GM21360 (cell line): ENCODE data around the gene WDFY2.
"Not testable (repeated sequence)": the region's sequence is repeated elsewhere in the genome, so short reads cannot be mapped to it uniquely, and the experiment has no call there.

ENCODE experiments used
- ATAC-seq: cut with Tn5 transposase; IDR thresholded peaks from one replicate; pipeline ENCODE4 v1.9.1; 2021; ENCODE audit warnings: mild to moderate bottlenecking, moderate library complexity; ENCODE audit not compliant: unreplicated experiment

Gene WDFY2

GRCh38 chr13:51688937-51689662 is 104.8 kb downstream of the WDFY2 start:
- no peak for ATAC-seq

DNA sequence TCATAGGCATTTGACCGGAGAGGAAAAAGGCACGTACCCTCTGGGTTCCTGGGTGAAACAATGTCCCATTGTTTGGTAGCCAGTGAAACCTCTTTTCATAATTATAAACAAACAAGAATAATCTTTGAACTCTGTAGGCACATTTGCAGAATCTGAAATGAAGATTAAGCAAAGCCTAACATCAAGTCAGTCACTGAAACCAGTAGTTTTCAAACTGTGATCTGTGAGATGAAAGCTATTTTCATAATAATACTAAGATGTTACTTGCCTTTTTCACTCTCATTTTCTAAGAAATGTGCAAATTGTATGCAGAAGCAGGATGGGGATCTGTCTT is 105.4 kb downstream of the WDFY2 start:
- no peak for ATAC-seq

DNA sequence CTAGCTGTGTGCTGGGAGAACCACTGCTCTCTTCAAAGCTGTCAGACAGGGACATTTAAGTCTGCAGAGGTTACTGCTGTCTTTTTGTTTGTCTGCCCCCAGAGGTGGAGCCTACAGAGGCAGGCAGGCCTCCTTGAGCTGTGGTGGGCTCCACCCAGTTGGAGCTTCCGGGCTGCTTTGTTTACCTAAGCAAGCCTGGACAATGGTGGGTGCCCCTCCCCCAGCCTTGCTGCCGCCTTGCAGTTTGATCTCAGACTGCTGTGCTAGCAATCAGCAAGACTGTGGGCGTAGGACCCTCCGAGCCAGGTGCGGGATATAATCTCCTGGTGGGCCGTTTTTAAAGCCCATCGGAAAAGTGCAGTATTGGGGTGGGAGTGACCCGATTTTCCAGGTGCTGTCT is 111.4 kb downstream of the WDFY2 start:
- not testable (repeated sequence) for ATAC-seq

- no peak for ATAC-seq
Measured at GRCh38 chr13:51697181-51697580, 112.9 kb downstream of the WDFY2 start.

DNA sequence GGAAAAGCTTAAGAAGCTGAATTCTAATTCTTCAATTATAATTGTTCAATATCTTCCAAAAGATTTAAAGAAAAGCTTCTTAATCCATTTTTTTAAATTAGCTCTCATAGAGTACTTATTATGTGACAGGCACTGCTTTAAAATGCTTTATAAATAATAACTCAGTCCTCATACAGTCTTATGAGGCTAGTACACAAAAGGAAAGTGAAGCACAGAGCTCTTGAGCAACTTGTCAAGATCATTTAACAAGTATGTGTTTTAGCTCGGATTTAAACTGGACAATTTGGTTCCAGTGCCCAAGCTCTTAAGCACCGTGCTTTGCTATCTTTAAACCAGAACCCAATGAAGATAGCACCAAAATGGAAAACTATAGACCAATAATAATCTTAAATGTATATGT is 113.6 kb downstream of the WDFY2 start:
- ATAC-seq, result no peak

DNA sequence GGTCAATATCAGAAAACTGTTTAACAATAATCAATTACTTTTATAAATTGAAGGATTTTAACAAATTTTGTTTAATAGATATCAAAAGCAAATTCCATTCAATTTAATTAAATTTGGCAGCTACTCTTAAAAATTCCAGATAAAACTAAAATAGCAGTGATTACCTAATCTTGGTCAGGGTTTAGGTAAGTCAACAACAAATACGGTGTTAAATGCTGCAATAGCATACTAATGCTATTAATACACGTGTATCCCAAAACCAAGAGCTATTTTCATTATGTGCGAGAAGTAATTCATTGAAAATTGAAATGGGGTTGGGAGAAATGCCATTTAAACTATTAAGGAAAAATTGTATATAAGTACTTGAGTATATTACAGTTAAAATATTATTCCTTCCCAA is 114.1 kb downstream of the WDFY2 start:
- ATAC-seq, result no peak

DNA sequence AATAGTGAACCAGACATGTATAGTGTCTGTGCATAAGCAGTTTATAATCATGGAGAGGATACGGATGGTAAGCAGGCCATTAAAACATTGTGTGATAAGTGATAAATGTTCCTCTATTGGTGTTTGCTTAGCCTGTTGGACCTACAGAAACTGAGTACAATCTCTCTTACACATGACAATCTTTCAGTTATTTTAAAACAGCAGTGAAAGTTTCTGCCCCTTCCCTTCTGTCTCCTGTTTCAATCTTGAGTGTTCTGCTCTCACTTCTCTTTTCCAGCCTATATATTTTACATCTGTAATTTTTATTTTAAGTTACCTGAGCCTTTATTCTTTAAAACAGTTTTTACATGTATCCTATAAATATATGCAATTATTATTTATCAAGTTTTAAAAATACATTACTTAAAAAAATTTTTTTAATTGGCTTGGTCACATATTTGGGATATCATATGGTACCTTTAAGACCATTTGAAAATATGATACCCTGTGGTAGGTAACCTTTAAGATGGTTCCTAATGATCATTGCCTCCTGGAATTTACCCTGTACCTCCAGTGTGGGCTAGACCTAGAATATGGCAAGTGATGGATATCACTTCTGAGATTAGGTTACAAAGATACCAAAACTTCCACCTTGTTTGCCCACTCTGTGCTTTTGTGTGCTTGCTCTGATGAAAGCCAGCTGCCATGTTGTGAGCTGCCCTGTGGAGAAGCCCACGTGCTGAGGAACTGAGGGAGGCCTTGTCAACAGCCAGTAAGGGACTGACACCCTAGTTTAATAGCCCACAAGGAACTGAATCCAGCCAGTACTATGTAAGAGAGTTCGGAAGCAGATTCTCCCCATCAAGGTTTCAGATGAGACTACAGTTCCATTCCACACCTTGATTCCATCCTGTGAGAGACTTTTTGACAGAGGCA is 120.4 kb downstream of the WDFY2 start:
- ATAC-seq, result peak; percentile 86

GRCh38 chr13:51707461-51707860 is 123.2 kb downstream of the WDFY2 start:
- no peak for ATAC-seq

GRCh38 chr13:51713807-51714206 is 129.5 kb downstream of the WDFY2 start:
- ATAC-seq, result no peak

DNA sequence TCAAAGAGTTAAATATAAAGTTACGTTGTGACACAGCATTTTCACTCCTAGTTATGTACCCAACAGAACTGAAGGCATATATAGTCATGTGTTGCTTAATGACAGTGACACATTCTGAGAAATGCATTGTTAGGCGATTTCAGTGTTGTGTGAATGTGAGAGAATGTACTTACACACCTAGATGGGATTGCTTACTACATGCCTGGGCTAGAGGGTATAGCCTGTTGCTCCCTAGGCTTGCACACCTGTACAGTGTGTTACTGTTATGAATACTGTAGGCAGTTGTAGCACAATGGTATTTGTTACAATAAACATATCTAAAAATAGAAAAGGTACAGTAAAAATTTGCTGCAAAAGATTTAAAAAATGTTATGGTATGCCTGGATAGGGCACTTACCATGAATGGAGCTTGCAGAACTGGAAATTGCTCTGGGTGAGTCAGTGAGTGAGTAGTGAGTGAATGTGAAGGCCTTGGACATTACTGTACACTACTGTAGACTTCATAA is 130.5 kb downstream of the WDFY2 start:
- ATAC-seq, result peak; percentile 93

- ATAC-seq, result no peak
Measured at GRCh38 chr13:51715613-51716012, 131.4 kb downstream of the WDFY2 start.

DNA sequence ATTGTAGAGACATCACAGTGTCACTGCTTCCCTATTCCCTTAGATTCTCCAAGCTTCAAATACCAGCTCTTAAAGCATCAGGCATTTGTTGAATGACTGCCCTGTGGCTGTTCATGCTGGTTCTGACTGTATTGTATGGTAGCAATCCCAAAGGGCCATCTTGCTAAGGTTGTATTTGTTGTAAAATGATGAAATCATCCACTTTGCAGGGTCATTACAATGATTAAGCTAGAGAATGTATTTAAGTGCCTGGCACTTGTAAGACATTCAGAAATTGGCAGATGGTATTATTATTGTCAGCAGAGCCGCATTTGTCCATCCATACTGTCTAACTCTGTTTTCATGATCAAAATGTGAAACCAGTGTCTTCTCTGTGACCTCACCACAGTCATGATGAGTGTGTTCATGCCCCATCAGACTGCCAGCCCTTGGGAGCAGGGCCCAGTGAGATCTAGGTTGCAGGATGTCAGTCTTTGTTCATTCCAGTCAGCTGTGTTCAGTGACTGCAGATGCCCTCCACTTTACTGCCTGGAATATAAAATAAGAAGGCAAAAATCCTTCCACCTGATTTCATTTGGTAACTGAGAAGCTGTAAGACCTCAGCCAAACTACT is 133.6 kb downstream of the WDFY2 start:
- no peak for ATAC-seq

DNA sequence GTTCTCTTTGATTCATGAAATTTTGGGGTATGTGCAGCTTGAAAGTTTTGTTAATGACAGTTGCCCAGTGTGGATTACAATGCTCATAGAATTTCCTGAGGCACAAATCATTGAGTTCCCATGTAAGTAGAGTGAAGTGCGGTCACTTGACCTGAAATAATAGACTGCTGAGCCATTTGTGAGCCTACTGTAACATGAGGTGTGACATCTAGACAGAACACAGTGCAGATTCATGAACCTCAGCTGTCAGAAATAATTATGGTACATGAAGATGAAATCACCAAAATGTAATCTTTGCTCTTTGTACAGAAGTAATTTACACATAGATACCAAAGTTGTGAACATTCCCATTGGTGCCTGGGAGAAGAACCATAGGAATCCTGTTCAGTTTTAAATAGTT is 135.1 kb downstream of the WDFY2 start:
- no peak for ATAC-seq

DNA sequence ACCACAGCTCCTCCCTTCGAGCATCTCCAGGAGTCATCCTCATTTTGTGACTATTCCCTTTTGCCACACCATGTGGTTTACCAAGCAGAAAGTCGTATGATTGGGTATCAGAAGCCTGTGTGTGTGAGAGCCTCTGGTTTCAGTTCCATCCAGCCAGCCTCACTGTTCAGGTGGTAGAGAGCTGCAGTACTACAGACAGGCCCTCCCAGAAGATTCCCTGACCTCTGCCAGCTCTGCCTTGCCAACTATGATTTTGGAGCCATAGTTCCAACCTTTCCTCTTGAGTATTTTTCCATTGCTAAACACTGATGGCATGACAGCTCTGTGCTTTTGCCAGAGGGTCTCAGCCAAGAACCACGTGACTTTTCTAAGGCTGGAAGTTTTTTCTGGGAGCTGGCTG is 137.2 kb downstream of the WDFY2 start:
- ATAC-seq, result peak; percentile 97

DNA sequence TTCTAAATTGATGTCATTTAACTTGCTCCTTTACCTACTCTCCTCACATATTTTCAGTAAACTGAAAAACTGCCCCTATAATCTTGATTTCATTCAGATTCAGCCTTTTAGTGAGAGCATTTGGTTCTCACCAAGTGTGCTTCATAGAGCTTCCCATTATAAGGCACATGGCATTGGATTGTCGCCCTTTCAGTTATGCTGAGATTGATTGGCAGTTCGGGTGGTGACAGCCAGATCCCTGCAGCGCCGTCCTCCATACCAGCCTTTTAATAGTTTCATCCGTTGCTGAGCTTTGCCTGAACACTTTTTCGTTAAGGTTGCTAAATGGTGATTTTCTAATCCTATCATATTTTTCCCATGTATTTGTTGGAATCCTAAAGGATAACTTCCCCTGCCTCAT is 139.3 kb downstream of the WDFY2 start:
- no peak for ATAC-seq

DNA sequence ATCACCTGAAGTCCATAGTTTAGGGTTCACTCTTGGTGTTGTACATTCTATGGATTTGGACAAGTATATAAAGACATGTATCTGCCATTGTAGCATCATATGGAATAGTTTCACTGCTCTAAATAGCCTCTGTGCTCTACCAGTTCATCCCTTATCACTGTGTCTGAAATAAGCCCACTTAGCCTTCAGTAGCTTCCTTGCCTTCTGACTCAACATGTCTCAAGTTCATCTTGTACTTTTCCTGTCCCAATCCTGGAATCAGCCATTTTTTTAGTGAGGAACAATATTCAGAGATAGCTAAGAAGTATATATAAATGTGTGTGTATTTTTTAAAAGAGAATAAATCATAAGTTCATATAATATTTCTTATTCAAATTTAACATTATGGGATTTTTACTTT is 140.5 kb downstream of the WDFY2 start:
- no peak for ATAC-seq

DNA sequence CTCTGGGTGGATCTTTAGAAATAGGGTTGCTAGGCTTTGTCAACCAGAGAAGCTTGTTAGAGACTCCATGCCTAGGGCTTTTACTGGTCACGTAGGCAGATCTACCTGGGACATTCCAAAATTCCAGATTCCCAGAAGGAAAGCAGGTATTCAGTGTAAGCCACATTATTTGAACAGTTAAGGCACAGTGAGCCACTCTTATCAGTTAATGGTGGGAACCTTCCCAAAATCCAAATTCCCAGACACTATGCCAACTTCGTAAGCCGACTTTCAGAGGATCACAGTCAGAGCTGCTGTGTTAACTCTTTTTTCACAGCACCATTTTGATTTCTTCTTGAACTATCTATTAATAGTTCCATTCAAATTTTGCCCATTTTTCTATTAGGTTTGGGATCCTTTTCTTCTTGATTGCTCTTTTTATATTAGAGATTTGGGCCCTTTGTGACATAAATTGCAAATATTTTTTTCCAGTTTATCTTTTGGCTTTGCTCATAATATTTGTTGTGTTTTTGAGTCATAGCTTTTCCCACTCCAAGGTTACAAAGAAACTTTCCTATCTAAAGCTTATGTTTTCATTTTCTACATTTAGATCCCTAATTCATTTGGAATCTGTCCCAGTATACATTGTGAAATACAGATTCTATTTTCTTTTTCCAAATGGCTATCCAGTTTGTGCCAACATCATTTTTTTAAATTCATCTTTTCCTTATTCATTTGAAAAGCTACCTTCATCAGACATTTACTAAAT is 142.4 kb downstream of the WDFY2 start:
- no peak for ATAC-seq

GRCh38 chr13:51727634-51728274 is 143.5 kb downstream of the WDFY2 start:
- no peak for ATAC-seq

- ATAC-seq, result no peak
Measured at GRCh38 chr13:51728275-51728673, 144.0 kb downstream of the WDFY2 start.

GRCh38 chr13:51728972-51729371 is 144.7 kb downstream of the WDFY2 start:
- no peak for ATAC-seq
